Iris pigment epithelial cell (primary cell): Measurements from ENCODE around the gene DNAH9.
A peak's percentile ranks its signal among the peaks of the same experiment; 100 is the strongest.

Experiments
- DNase-seq: peaks from one replicate; pipeline ENCODE4 v3.0.0-alpha.2; 2011; ENCODE audit warnings: low read depth

DNAH9 gene

DNA sequence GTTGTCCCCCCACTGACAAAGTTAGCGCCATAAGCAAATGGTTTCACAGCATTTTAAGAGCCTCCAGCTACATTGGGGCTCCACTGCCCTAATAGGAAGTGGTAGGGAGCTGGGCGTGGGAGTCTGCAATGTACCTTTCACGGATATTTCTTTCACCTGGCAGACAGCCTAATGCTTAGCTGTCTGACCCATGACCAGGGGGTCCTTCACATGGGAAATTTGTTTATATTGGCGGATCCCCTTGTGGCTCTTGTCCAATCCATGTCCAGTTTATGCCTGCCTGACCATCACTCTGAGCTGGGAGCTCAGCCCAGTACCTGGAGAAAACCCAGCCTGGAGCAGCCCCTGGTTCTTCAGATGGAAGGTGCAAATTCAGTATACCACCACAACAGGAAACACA lies 254.0 kb downstream of the DNAH9 start:
- no peak for DNase-seq

DNA sequence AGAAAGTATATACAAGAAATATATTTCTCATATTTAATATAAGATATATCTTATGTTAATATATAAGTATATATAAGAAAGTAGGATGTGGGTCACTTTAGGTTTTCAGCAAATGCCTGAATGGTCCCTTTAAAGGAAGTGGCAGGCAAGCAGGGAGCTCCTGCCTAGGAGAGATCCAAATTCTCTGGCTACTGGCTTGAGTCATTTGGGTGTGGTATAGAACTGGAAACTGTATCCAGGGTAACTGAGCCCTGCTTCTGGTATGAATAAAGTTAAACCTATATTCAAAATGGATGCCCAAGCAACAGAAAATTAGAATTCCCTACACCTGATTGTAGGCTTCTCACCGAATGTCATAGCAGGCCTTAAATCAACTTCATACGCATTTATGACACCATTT lies 254.6 kb downstream of the DNAH9 start:
- no peak for DNase-seq

DNA sequence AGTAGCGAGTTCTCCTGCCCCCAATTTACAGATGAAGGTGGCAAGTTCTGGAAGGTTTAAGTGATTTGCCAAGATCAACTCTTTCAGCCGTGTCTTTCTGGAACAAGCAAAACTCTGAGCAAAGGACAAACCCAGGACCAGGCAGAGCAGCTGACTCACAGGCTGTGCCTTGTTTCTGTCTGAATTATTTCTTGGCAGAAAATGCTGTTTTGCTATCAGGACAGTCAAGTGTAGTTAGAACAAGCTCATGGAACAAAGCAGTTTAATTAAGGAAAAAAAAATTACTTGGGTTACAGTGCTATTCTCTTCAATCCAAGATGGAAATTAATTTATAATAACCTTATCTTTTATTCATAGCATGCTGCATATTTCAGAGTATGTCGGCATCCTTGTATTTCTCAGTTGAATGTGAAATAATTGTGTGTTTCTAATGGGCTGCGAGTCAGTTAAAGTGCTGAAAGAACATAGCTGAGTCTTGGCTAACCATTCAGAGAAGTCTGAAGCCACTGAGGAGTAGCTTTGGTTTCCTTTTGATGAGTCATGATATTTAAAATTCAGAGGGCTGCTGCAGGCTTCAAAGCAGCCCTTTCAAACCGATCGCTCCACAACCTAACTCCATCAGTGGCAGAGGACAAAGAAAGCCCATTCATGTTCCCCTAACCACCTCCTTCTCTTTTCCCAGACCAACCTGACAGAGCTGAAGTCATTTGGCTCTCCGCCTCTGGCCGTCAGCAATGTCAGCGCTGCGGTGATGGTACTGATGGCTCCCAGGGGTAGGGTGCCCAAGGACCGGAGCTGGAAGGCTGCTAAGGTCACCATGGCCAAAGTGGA lies 255.3 kb downstream of the DNAH9 start:
- DNase-seq: no peak

DNA sequence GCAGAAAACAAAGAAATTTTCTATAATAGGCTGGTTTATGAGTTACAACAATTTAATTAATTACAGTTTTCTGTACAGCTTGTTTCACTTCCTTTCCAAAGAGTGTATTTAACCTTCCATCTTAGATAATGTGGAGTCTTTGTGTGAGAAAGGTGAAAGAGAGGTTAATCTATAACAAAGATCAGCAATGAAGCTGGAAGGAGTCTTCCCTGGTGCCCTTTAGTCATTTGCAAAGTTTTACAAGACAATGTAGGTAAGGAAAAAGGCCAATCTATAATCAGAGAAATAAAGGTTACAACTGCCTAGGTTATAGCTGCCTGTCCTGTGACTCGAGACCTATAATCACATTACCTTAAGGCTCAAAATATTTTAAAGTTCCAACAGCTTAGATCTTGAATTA lies 257.0 kb downstream of the DNAH9 start:
- DNase-seq: no peak

DNA sequence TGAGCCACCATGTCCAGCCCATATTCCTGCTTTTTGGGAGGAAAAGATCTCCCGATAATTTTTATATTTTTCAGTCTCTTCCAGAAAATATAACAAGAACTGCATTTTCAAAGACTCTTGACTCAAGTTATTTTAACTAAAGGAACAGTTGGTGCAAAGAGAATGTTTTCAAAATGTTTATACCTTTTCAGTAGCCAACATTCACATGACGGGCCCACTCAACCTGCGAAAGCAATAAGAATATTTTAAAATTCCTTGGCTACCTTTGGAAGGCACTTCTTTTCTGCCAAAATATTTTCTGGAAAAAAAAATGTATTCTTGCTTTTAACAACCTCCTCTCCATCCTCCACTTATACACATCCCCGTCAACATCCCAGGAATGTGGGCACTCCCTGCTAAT lies 258.7 kb downstream of the DNAH9 start:
- DNase-seq: no peak

DNA sequence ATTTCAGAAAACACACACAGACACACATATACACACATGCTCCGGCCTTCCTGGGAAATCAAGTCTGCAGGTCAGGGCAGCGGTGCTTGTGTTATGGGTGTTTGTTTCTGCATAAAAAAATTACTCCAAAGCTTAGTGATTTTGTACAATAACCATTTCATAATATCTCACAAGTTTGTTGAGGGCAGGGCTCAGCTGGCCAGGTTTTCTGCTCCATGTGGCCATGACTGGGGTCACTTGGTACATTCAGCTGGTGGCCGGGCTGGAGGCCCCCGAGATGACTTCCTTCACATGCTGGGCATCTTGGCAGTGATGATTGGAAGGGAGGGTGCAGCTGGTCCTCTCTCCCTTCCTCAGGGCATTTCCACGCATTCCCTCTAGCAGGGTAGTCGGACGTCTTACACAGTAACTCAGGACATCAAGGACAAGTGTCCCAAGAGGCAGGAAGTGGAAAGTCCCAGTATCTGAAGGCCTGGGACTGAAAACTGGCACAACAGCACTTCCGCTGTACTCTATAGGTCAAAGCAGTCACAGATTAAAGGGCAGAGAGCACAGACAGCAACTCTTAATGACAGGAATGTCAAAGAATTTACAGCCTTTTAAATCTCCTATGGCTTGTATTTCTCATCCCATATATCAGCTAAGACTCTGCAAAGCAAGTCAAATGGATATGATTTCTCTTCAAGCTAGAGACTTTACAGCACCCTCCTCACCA lies 271.6 kb downstream of the DNAH9 start:
- DNase-seq: no peak

DNA sequence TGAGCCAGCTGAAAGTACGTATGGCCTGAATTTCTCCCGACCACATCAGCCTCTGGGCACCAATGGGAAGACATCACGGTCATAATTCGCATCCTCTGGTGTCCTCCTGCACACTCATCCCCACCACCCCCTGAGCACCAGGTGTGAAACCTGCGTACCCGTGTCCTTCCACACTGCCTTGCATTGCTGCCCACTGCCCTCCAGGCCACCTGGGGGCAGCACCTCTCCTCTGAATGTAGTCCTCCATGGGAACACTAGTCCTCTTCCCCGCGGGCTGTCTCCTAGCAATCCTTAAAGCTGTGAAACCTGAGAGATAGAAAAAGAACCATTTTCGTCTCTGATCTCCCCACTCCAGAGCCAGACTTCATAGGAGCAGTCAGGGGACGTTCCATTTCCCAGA lies 273.5 kb downstream of the DNAH9 start:
- no peak for DNase-seq

DNA sequence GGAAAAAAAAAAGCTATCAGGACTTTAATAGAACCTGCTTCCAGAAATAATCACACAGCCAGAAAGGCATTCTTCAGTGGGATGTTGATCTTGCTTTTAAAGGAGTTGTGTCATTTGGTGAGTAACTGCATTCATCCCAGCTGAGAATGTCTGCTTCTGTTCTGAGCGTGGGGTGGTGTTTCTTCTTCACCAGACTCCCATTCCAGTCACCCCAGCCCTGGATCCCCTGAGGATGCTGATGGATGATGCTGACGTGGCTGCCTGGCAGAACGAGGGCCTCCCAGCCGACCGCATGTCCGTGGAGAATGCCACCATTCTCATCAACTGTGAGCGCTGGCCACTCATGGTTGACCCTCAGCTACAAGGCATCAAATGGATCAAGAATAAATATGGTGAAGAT lies 276.5 kb downstream of the DNAH9 start:
- DNase-seq: no peak

DNA sequence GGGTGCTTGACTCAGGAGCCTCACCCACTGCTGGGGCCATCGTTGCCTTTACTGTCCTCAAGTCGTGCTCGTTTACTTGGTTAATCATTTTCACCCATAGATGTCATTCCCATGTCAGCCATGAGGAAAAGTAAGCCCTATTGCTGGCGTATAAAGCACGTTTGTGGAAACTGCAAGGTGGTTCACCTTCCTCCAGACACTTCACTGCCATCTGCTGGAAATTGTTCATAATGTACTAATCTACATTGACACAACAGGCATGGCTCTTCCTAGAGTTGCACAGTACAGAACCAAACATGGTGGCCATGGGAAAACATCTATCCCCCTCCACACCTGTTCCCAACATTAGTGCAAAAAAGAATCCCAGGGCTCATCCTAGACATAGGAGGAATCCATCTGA lies 282.4 kb downstream of the DNAH9 start:
- DNase-seq: peak; percentile 2

DNA sequence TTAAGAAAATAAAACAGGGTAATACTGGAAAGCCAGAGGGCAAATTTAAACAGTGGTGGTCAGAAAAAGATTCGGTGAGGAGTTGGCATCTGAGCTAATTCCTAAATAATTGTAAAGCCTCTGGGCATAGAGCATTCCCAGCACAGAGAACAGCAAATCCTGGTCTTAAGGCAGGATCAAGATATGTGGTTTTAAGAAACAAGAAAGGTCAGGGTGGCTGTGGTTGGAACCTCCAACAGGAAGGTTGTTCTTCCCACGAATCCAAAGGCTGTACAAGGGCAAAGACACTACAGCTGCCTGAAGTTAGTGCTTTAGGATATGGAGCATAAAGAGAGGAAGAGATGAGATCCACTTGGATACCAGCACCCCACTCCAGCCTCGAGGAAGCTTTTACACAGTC lies 284.4 kb downstream of the DNAH9 start:
- no peak for DNase-seq

DNA sequence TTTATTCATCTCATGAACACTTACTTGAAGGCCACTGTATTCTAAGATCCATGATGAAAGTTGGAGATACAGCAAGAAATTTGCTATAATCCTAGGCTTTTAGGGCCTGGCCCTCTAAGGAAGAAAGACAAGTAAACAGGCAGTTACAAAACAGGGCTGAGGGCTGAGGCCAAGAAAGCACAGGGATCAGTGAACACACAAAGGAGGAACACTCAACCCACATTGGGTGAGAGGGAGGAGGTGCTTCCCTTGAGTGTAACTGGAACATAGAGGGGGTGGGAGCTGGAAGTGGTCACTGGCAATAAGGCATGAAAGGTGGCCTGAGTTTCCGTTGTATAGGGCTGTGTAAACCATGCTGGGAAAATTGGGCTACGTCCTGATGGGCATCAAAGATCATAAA lies 286.8 kb downstream of the DNAH9 start:
- DNase-seq: no peak

DNA sequence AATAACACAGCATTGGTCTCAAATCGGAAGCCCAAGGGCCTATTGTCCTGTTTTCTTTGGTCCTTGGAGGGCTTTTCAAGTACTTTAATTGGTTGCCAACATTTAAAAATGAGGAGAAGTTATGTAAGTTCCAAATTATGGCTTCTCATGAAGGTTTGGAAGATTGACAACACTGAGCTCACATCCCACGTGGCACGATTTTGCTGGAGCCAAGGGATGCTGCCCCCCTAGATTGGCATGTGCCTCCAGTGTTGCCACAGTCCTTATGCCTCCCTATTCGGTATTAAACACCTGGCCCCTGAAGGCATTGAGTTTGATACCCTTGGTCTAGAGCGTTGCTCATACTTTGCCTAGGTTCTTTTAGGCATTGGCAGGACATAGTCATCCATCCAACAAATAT lies 291.0 kb downstream of the DNAH9 start:
- no peak for DNase-seq

DNA sequence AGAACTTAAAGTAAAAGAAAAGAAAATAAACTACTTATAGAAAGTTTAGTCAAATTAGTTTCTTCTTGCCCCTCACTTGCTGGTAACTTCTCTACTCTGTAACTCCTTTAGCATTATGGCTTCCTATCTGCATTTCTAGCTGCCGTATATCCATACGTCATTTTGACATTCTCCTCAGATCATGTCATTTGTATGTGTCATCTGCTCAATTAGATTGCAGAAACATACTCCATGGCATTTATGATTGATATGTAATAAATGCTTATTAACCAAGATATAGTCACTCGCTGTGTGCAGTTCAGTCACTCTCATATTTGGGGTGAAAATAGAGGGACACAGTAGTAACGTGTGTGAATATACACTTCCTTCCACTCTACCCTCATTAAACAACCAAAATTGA lies 295.6 kb downstream of the DNAH9 start:
- no peak for DNase-seq

DNA sequence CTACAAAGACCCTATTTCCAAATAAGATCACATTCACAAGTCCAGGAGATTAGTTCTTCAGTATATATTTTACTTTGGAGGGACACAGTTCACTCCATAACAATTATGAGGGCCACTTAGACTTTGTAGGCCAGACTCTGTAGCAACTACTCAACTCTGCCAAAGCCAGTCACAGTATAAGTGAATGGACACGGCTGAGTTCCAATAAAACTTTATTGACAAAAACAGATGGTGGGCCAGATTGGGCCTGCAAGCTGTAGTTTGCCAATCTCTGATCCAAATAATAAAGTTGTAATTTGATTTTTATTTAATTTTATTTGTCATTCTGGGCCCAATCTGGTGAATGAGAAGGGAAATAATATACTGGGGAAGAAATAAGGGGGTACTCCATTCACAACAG lies 297.9 kb downstream of the DNAH9 start:
- DNase-seq: no peak

DNA sequence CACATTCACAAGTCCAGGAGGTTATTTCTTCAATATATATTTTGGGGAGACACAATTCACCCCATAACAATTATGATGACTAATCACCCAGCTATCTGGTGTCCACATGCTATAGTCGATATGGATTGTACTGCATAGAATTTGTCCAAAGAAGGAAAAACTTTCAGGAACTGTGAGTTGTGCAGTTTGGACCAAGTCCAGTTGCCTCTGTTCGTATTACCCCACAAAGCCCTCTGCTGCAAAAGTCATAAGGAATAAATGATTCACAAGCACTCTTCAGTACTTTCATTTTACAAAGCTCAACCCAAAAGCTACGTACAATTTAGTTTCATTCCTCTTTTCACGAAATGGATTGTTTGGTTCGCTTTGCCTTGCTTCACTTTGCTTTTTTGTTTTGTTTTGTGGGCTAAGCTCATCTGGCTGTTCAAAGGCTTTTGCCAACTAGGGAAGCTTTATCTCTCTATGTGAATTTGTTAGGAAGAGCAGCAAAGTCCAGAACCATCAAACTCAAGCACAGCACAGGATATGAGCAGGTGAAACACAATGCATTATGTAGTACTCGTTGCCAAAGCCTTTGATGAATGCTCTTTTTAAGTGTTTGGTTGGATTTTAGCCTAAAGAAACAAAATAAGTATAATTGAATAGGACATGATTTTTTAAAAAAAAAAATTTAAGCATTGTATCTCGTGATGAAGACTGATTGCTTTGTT lies 300.4 kb downstream of the DNAH9 start:
- DNase-seq: no peak

DNA sequence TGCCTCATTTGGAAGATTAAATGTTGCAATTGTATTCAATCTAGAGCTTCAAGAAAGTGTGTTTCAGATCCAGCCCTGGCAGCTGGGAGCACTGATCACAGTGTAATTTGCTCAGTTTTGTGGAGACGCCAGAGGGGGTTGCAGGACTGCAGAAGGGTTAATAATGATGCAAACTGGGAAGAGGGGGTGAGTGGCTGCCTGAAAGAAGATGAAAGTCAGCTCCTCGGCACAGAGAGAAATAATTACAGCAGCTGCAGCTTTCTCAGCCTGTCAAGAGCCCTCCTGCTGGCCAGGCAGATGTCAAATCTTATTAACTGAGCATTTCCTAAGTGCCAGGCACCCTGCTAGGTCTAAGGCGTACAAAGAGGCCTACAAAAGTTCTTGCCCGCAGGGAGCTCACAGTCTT lies 301.3 kb downstream of the DNAH9 start:
- DNase-seq: no peak

DNA sequence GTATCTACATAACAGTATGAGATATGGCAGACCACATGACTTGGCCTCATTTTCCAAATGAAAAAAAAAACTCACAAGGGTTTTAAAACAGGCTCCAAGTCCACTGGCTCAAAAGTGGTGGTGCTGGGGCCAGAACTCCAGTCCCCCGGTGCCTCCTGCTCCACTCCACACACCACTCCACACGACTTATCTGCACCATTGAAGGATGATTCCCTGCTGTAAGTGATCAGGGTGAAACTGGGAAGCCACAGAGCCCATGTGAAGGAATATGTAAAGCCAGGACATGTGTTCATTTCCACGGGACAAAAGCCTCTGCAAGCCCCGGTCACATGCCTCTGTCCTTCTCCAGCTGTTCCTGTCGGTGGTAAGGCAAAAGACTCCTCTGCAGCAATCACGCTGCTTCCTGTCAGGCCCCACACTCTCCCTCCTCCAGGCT lies 301.8 kb downstream of the DNAH9 start:
- DNase-seq: no peak

DNA sequence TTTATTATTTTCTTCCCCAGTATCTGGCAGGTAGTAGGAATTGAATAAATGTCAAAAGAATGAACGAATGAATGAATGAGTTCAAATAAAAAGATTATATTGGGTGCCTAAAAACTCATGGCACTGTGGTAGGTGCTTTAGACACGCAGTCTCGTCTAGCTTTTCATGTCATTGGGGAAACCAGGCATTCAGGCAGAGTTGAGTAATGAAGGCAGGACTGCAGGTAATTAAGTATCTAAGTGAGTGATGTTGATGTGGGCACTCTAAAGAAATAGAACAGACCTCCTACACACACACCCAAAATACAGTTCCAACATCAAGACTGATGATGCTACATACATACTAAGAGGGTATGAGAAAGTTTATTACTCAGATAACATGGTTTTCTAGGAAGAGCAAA lies 302.4 kb downstream of the DNAH9 start:
- DNase-seq: no peak

DNA sequence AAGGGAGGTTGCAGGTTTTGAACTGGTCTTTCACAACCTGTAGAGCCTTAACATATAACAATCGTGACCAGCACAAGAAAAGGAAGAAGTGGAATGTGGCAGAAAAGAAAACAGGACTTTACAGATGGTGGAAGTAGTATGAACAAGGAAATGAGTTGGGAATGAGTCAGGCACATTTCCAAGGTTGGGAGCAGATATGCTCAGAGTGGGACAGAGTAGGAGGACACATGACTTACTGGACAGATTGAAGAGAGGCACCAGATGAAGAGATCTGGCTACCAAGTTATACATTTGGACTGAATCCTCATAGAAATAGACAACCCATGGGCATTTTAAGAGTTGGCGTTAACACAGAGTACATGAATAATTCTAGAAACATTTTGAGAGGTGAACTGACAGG lies 303.7 kb downstream of the DNAH9 start:
- DNase-seq: no peak

DNA sequence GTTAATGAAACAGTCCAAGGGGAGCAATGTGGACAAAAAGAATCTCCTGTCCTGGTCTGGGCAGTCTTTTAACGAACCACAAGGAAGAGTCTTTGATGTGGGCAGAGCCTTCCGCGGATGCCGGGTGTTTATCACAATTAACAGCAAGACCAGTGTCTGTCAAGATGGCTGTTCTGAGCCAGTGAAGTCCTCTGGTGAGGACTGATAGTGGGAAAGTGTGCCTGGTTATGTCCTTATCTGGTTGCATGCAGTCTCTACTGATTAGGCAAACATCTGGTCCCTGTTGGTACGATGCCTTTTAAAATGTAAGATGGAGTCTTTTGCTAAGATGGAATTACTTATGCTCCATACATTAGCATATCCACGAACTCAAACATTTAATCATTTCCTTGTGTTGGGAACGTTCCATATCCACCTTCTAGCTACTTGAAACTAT lies 310.5 kb downstream of the DNAH9 start:
- DNase-seq: no peak

DNA sequence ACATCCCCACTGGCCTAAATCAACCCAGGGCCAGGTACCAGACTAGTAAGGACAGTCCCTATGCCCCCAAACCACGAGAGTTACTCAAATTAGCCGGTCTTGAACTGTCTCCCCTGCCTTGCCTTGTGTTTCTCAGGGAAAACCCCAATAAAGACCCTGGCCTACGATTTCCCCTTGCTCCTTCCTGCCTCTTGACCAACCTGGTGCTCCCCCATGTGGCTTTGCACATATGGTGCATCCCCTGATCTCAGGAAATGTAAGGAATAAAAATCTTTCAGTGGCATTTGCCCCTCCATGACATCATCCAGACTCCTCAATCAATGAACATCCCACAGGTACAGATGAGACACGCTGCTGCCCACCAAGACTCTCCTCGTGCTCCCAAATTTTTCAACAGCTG lies 311.1 kb downstream of the DNAH9 start:
- DNase-seq: no peak

DNA sequence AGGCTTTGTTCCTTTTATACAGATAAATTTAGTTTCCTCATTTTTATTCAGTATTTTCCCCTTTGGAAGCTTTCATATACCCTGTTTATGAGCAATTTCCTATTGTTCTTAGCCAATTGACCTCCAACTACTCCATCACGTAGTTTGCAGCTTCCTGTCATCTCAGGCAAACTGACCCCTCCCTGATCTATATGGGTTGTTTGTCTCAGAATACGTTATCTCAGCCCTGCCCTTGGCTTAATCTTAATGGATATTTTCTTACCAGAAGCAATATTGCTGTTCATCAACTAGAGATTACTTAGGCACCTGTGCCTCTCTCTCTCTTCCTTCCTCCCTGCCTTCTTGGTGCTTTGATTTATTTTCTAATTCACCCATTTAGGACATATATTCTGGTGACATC lies 317.8 kb downstream of the DNAH9 start:
- DNase-seq: no peak

DNA sequence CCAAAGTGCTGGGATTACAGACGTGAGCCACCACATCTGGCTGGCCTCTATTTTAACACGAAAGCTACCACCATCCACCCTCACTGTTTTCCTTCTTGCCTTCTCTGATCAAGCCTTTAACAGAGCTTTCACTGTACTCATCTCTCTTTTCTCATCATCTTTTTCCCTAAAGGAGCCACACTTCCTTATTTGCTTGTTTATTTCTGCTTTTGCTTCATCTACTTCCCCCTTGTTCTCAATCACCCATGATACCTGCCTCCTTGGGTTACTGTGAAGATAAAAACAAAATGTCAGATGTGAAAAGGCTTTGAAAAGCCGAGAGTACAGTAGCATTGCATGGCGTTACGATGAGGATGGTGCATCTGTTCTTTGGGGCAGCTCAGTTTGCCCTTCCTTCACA lies 319.1 kb downstream of the DNAH9 start:
- no peak for DNase-seq
